GM23338 (cell line): ENCODE measurements around the gene MBLAC1. TPM values are rescaled to one million over a fixed set of nuclear protein-coding genes. Genes with fewer than 3 reads are reported as not detected.

Source experiments
- ATAC-seq: fragments of 200-7000 bp; cut with Tn5 transposase; 3 replicates; pipeline ENCODE4 v1.9.1; 2020
- DNase-seq: peaks from one replicate; pipeline ENCODE4 v3.0.0-alpha.2; 2015; ENCODE audit warnings: low spot score
- H2AFZ ChIP-seq: fragments of 200-600 bp; sonication (generic); 2 replicates; pipeline ENCODE4 v1.8.0; 2016; ENCODE audit warnings: antibody characterized with exemption, mild to moderate bottlenecking, moderate library complexity
- H3F3A ChIP-seq: fragments of 200-600 bp; sonication (generic); replicated peaks from 2 replicates; pipeline ENCODE4 v1.8.0; 2017; ENCODE audit warnings: antibody characterized with exemption, mixed run types, low read depth
- H3K27ac ChIP-seq: fragments of 200-600 bp; sonication (generic); 2 replicates; pipeline ENCODE4 v1.6.1; 2016; ENCODE audit warnings: low read depth
- H3K27me3 ChIP-seq: fragments of 200-600 bp; sonication (generic); 2 replicates; pipeline ENCODE4 v1.8.0; 2016; ENCODE audit warnings: mild to moderate bottlenecking, mixed run types, moderate library complexity; ENCODE audit not compliant: insufficient read depth
- H3K36me3 ChIP-seq: fragments of 200-600 bp; sonication (generic); 2 replicates; pipeline ENCODE4 v1.8.0; 2016; ENCODE audit warnings: mild to moderate bottlenecking; ENCODE audit not compliant: insufficient read depth
- H3K4me1 ChIP-seq: fragments of 200-600 bp; sonication (generic); 2 replicates; pipeline ENCODE4 v1.8.0; 2016; ENCODE audit warnings: mild to moderate bottlenecking, moderate library complexity; ENCODE audit not compliant: insufficient read depth
- H3K4me2 ChIP-seq: fragments of 200-600 bp; sonication (generic); 2 replicates; pipeline ENCODE4 v1.7.1; 2017; ENCODE audit warnings: mixed run types
- H3K4me3 ChIP-seq: fragments of 200-600 bp; sonication (generic); 2 replicates; pipeline ENCODE4 v1.6.1; 2016; ENCODE audit warnings: mixed run types
- H3K79me2 ChIP-seq: fragments of 200-600 bp; sonication (generic); replicated peaks from 2 replicates; pipeline ENCODE4 v1.8.0; 2017; ENCODE audit warnings: mild to moderate bottlenecking; ENCODE audit not compliant: insufficient read depth
- H3K9me2 ChIP-seq: fragments of 200-600 bp; sonication (generic); 2 replicates; pipeline ENCODE4 v1.8.0; 2017; ENCODE audit not compliant: insufficient read depth
- H4K20me1 ChIP-seq: fragments of 200-600 bp; sonication (generic); replicated peaks from 2 replicates; pipeline ENCODE4 v1.8.0; 2017; ENCODE audit warnings: mild to moderate bottlenecking; ENCODE audit not compliant: insufficient read depth
- H3K27ac Mint-ChIP-seq: 2 replicates; pipeline ENCODE4 v1.8.0; 2020; ENCODE audit warnings: inconsistent platforms, mild to moderate bottlenecking, moderate library complexity, mixed read lengths
- H3K27me3 Mint-ChIP-seq: 3 replicates; pipeline ENCODE4 v1.8.0; 2022; ENCODE audit warnings: low read depth, mild to moderate bottlenecking, moderate library complexity, mixed read lengths, inconsistent platforms; ENCODE audit not compliant: insufficient read depth, poor library complexity
- H3K36me3 Mint-ChIP-seq: 3 replicates; pipeline ENCODE4 v1.8.0; 2021; ENCODE audit warnings: low read depth, mild to moderate bottlenecking, inconsistent platforms, moderate library complexity, mixed read lengths
- H3K4me1 Mint-ChIP-seq: 3 replicates; pipeline ENCODE4 v1.8.0; 2020; ENCODE audit warnings: mild to moderate bottlenecking, inconsistent platforms, mixed read lengths
- H3K4me3 Mint-ChIP-seq: 3 replicates; pipeline ENCODE4 v1.8.0; 2021; ENCODE audit warnings: moderate library complexity, mild to moderate bottlenecking, inconsistent platforms, mixed read lengths
- H3K9me3 Mint-ChIP-seq: 3 replicates; pipeline ENCODE4 v1.8.0; 2020; ENCODE audit warnings: moderate library complexity, mild to moderate bottlenecking, inconsistent platforms, mixed read lengths
- CREB1 ChIP-seq: fragments of 250-450 bp; sonication (Bioruptor Pico); IDR thresholded peaks from 2 replicates; pipeline ENCODE4 v1.5.0; 2020; ENCODE audit warnings: low read depth, mild to moderate bottlenecking, moderate library complexity
- CTCF ChIP-seq, 2 experiments: fragments of 200-600 bp in 1 of 2; sonication (generic) in 1 of 2; conservative IDR thresholded peaks; 2 replicates each; pipeline versions ENCODE4 v1.5.1 to v1.6.1; 2016 to 2017; ENCODE audit warnings: antibody characterized with exemption in 2 of 2, low read depth in 2 of 2, mild to moderate bottlenecking in 2 of 2, moderate library complexity in 1 of 2
- ETS1 ChIP-seq: IDR thresholded peaks from 2 replicates; pipeline ENCODE4 v1.6.1; 2016; ENCODE audit warnings: antibody characterized with exemption
- EZH2 ChIP-seq: fragments of 200-600 bp; sonication (generic); IDR thresholded peaks from one replicate; pipeline ENCODE4 v1.8.0; 2017; ENCODE audit warnings: antibody characterized with exemption, mild to moderate bottlenecking, low read depth; ENCODE audit not compliant: unreplicated experiment
- REST ChIP-seq: IDR thresholded peaks from one replicate; pipeline ENCODE4 v1.6.1; 2018; ENCODE audit warnings: antibody characterized with exemption; ENCODE audit not compliant: unreplicated experiment
- STAT1 ChIP-seq: IDR thresholded peaks from one replicate; pipeline ENCODE4 v1.6.1; 2016; ENCODE audit warnings: antibody characterized with exemption; ENCODE audit not compliant: unreplicated experiment
- ZNF114 ChIP-seq: fragments of 250-450 bp; sonication (Bioruptor Pico); IDR thresholded peaks from 2 replicates; pipeline ENCODE4 v1.5.0; 2020; ENCODE audit warnings: mild to moderate bottlenecking, moderate library complexity
- ZNF331 ChIP-seq: fragments of 250-450 bp; sonication (Bioruptor Pico); IDR thresholded peaks from 2 replicates; pipeline ENCODE4 v1.5.0; 2020; ENCODE audit warnings: low read depth, mild to moderate bottlenecking, moderate library complexity
- ZNF462 ChIP-seq: fragments of 250-450 bp; sonication (Bioruptor Pico); IDR thresholded peaks from 2 replicates; pipeline ENCODE4 v1.5.0; 2020; ENCODE audit warnings: mild to moderate bottlenecking, moderate library complexity
- polyA plus RNA-seq: library from polyadenylated mRNA; unstranded; fragments of >200 nt; fragmentation: Nextera tagmentation; extraction: Ambion mirVana; gene quantifications from 2 replicates; pipeline ENCODE4 v1.2.1, GENCODE V29; 2016
- total RNA-seq: library from RNA; depleted of rRNA; stranded (reverse); fragments of >200 nt; shearing (Covaris generic); gene quantifications from 2 replicates; pipeline ENCODE4 v1.2.3, GENCODE V29; 2014

MBLAC1 gene
- total and polyA plus RNA-seq, 2 experiments from 2014 or later: 2.7 to 5.7 TPM

GRCh38 chr7:100111914-100112313, 14.9 kb upstream of the MBLAC1 start:
- Mint-ChIP-seq H3K9me3 (no peaks in the 10 kb centered on the region), H3K36me3 (peaks cover 77% of the 10 kb centered on the region), H3K27me3 (peaks cover 12% of the 10 kb centered on the region), H3K4me1 (peaks cover 2% of the 10 kb centered on the region; the same call in 1 of the 3 replicates), H3K27ac (no peak overlapping the region), H3K4me3 (no peak overlapping the region; the same call in 2 of the 3 replicates)
- H3F3A ChIP-seq: no peaks in the 10 kb centered on the region
- ATAC-seq (peak; percentile 26), DNase-seq (no peak)
- peak in 1 of 2 experiments; percentile 30; a peak in 2 of 4 replicates for TF ChIP-seq CTCF (conservative IDR thresholded peaks at IDR 0.05; ENCODE audit: low read depth in 2 of 2)
- no peak for TF ChIP-seq STAT1
- TF ChIP-seq ETS1: no peak
- H3K4me1 ChIP-seq: no peaks in the 10 kb centered on the region
- H3K27ac ChIP-seq: no peak overlapping the region
- no peaks in the 10 kb centered on the region for H3K27me3 ChIP-seq
- H3K4me2 ChIP-seq: no peak overlapping the region
- no peaks in the 10 kb centered on the region for H3K9me2 ChIP-seq
- H4K20me1 ChIP-seq: no peaks in the 10 kb centered on the region
- H3K36me3 ChIP-seq: peaks cover 16% of the 10 kb centered on the region; the same call in 1 of the 2 replicates
- no peak overlapping the region for H2AFZ ChIP-seq
- no peak overlapping the region for H3K4me3 ChIP-seq
- no peaks in the 10 kb centered on the region for H3K79me2 ChIP-seq

- DNase-seq (no peak), ATAC-seq (no peak)
- Histone ChIP-seq H4K20me1 (no peaks in the 10 kb centered on the region), H2AFZ (no peak overlapping the region), H3K9me2 (no peaks in the 10 kb centered on the region), H3K4me2 (no peak overlapping the region), H3K27me3 (no peaks in the 10 kb centered on the region), H3F3A (peaks cover 4% of the 10 kb centered on the region; the same call in 1 of the 2 replicates), H3K79me2 (peaks cover 7% of the 10 kb centered on the region), H3K4me3 (no peak overlapping the region), H3K36me3 (peaks cover 8% of the 10 kb centered on the region; the same call in 1 of the 2 replicates), H3K27ac (no peak overlapping the region), H3K4me1 (0 out of 2 replicates have a peak, but pooled peaks cover under 1% of the 10 kb centered on the region)
- Mint-ChIP-seq H3K27ac (no peak overlapping the region), H3K4me1 (peaks cover under 1% of the 10 kb centered on the region; the same call in 2 of the 3 replicates), H3K36me3 (peaks cover 56% of the 10 kb centered on the region), H3K4me3 (no peak overlapping the region), H3K27me3 (peaks cover 16% of the 10 kb centered on the region), H3K9me3 (no peaks in the 10 kb centered on the region; the same call in 2 of the 3 replicates)
- no peak for TF ChIP-seq CREB1 (CRISPR knock-in tag)
- TF ChIP-seq ZNF331 (CRISPR knock-in tag): no peak
- TF ChIP-seq ZNF114 (CRISPR knock-in tag): no peak
- no peak for TF ChIP-seq ZNF462
- no peak for TF ChIP-seq REST
- TF ChIP-seq EZH2: no peak
- TF ChIP-seq STAT1: no peak
Observed at GRCh38 chr7:100115026-100115425, 11.7 kb upstream of the MBLAC1 start.
